GM23338 (cell line): ENCODE data around the gene UNC79. TPM values are rescaled to one million over a fixed set of nuclear protein-coding genes. Genes with fewer than 3 reads are reported as not detected.

Experiments used
- CREB1 ChIP-seq: fragments of 250-450 bp; sonication (Bioruptor Pico); IDR thresholded peaks from 2 replicates; pipeline ENCODE4 v1.5.0; 2020; ENCODE audit warnings: low read depth, mild to moderate bottlenecking, moderate library complexity
- EZH2 ChIP-seq: fragments of 200-600 bp; sonication (generic); IDR thresholded peaks from one replicate; pipeline ENCODE4 v1.8.0; 2017; ENCODE audit warnings: antibody characterized with exemption, mild to moderate bottlenecking, low read depth; ENCODE audit not compliant: unreplicated experiment
- EZH2phosphoT487 ChIP-seq: fragments of 200-600 bp; sonication (generic); IDR thresholded peaks from one replicate; pipeline ENCODE4 v1.8.1; 2018; ENCODE audit warnings: antibody characterized with exemption; ENCODE audit not compliant: unreplicated experiment
- JUNB ChIP-seq: IDR thresholded peaks from one replicate; pipeline ENCODE4 v1.6.1; 2016; ENCODE audit warnings: antibody characterized with exemption; ENCODE audit not compliant: unreplicated experiment
- NANOG ChIP-seq: IDR thresholded peaks from 2 replicates; pipeline ENCODE4 v1.6.1; 2016; ENCODE audit warnings: antibody characterized with exemption, borderline replicate concordance
- polyA plus RNA-seq: library from polyadenylated mRNA; unstranded; fragments of >200 nt; fragmentation: Nextera tagmentation; extraction: Ambion mirVana; gene quantifications from 2 replicates; pipeline ENCODE4 v1.2.1, GENCODE V29; 2016
- total RNA-seq: library from RNA; depleted of rRNA; stranded (reverse); fragments of >200 nt; shearing (Covaris generic); gene quantifications from 2 replicates; pipeline ENCODE4 v1.2.3, GENCODE V29; 2014
- TF ChIP-seq, protein P1 (sequence below): fragments of 250-450 bp; sonication (Bioruptor Pico); IDR thresholded peaks from 2 replicates; pipeline ENCODE4 v1.5.0; 2020; ENCODE audit warnings: mild to moderate bottlenecking, moderate library complexity
- TF ChIP-seq, protein P2 (sequence below): IDR thresholded peaks from one replicate; pipeline ENCODE4 v1.6.1; 2018; ENCODE audit warnings: antibody characterized with exemption; ENCODE audit not compliant: unreplicated experiment

Gene UNC79
- total and polyA plus RNA-seq, 2 experiments from 2014 or later, result 1.8 to 3.6 TPM

GRCh38 chr14:93643127-93643526 is 212.4 kb downstream of the UNC79 start (continued):
- TF ChIP-seq, protein P1, sequence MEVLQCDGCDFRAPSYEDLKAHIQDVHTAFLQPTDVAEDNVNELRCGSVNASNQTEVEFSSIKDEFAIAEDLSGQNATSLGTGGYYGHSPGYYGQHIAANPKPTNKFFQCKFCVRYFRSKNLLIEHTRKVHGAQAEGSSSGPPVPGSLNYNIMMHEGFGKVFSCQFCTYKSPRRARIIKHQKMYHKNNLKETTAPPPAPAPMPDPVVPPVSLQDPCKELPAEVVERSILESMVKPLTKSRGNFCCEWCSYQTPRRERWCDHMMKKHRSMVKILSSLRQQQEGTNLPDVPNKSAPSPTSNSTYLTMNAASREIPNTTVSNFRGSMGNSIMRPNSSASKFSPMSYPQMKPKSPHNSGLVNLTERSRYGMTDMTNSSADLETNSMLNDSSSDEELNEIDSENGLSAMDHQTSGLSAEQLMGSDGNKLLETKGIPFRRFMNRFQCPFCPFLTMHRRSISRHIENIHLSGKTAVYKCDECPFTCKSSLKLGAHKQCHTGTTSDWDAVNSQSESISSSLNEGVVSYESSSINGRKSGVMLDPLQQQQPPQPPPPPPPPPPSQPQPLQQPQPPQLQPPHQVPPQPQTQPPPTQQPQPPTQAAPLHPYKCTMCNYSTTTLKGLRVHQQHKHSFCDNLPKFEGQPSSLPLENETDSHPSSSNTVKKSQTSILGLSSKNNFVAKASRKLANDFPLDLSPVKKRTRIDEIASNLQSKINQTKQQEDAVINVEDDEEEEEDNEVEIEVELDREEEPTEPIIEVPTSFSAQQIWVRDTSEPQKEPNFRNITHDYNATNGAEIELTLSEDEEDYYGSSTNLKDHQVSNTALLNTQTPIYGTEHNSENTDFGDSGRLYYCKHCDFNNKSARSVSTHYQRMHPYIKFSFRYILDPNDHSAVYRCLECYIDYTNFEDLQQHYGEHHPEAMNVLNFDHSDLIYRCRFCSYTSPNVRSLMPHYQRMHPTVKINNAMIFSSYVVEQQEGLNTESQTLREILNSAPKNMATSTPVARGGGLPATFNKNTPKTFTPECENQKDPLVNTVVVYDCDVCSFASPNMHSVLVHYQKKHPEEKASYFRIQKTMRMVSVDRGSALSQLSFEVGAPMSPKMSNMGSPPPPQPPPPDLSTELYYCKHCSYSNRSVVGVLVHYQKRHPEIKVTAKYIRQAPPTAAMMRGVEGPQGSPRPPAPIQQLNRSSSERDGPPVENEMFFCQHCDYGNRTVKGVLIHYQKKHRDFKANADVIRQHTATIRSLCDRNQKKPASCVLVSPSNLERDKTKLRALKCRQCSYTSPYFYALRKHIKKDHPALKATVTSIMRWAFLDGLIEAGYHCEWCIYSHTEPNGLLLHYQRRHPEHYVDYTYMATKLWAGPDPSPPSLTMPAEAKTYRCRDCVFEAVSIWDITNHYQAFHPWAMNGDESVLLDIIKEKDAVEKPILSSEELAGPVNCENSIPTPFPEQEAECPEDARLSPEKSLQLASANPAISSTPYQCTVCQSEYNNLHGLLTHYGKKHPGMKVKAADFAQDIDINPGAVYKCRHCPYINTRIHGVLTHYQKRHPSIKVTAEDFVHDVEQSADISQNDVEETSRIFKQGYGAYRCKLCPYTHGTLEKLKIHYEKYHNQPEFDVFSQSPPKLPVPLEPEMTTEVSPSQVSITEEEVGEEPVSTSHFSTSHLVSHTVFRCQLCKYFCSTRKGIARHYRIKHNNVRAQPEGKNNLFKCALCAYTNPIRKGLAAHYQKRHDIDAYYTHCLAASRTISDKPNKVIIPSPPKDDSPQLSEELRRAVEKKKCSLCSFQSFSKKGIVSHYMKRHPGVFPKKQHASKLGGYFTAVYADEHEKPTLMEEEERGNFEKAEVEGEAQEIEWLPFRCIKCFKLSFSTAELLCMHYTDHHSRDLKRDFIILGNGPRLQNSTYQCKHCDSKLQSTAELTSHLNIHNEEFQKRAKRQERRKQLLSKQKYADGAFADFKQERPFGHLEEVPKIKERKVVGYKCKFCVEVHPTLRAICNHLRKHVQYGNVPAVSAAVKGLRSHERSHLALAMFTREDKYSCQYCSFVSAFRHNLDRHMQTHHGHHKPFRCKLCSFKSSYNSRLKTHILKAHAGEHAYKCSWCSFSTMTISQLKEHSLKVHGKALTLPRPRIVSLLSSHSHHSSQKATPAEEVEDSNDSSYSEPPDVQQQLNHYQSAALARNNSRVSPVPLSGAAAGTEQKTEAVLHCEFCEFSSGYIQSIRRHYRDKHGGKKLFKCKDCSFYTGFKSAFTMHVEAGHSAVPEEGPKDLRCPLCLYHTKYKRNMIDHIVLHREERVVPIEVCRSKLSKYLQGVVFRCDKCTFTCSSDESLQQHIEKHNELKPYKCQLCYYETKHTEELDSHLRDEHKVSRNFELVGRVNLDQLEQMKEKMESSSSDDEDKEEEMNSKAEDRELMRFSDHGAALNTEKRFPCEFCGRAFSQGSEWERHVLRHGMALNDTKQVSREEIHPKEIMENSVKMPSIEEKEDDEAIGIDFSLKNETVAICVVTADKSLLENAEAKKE (CRISPR knock-in tag), result no peak
- TF ChIP-seq, protein P2, sequence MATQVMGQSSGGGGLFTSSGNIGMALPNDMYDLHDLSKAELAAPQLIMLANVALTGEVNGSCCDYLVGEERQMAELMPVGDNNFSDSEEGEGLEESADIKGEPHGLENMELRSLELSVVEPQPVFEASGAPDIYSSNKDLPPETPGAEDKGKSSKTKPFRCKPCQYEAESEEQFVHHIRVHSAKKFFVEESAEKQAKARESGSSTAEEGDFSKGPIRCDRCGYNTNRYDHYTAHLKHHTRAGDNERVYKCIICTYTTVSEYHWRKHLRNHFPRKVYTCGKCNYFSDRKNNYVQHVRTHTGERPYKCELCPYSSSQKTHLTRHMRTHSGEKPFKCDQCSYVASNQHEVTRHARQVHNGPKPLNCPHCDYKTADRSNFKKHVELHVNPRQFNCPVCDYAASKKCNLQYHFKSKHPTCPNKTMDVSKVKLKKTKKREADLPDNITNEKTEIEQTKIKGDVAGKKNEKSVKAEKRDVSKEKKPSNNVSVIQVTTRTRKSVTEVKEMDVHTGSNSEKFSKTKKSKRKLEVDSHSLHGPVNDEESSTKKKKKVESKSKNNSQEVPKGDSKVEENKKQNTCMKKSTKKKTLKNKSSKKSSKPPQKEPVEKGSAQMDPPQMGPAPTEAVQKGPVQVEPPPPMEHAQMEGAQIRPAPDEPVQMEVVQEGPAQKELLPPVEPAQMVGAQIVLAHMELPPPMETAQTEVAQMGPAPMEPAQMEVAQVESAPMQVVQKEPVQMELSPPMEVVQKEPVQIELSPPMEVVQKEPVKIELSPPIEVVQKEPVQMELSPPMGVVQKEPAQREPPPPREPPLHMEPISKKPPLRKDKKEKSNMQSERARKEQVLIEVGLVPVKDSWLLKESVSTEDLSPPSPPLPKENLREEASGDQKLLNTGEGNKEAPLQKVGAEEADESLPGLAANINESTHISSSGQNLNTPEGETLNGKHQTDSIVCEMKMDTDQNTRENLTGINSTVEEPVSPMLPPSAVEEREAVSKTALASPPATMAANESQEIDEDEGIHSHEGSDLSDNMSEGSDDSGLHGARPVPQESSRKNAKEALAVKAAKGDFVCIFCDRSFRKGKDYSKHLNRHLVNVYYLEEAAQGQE, result no peak
- no peak for TF ChIP-seq CREB1 (CRISPR knock-in tag)
- TF ChIP-seq EZH2phosphoT487, result no peak
- no peak for TF ChIP-seq NANOG
- TF ChIP-seq EZH2, result no peak
- no peak for TF ChIP-seq JUNB
